HEK293T (cell line): ENCODE results near the gene ADAM10.

ENCODE experiments used
- CTCF ChIA-PET: fragments of 350-600 bp; formaldehyde crosslinking; extraction: SDS; loops from one replicate; lab custom pipeline; 2021; ENCODE audit warnings: antibody characterized with exemption, inconsistent platforms; lab: Yijun Ruan, JAX
- POLR2A ChIA-PET: fragments of 350-600 bp; formaldehyde crosslinking; extraction: SDS; loops from one replicate; lab custom pipeline; 2020; ENCODE audit warnings: antibody characterized with exemption, inconsistent platforms; lab: Yijun Ruan, JAX
- DNase-seq: peaks from one replicate; pipeline ENCODE4 v3.0.0; 2012; ENCODE audit warnings: mixed read lengths; ENCODE audit errors: extremely low spot score
- ARNT ChIP-seq: fragments of 450-650 bp; IDR thresholded peaks from 2 replicates; pipeline ENCODE4 v1.6.1; 2017; ENCODE audit warnings: mild to moderate bottlenecking
- BHLHE40 ChIP-seq: fragments of 450-650 bp; IDR thresholded peaks from 2 replicates; pipeline ENCODE4 v1.6.1; 2016; ENCODE audit warnings: mild to moderate bottlenecking, moderate library complexity, borderline replicate concordance
- CTBP1 ChIP-seq: fragments of 450-650 bp; IDR thresholded peaks from 2 replicates; pipeline ENCODE4 v1.6.1; 2016; ENCODE audit warnings: borderline replicate concordance
- ELF4 ChIP-seq: fragments of 450-650 bp; IDR thresholded peaks from 2 replicates; pipeline ENCODE4 v1.6.1; 2017; ENCODE audit warnings: antibody characterized with exemption
- FOXA1 ChIP-seq: fragments of 450-650 bp; IDR thresholded peaks from 2 replicates; pipeline ENCODE4 v1.6.1; 2016; ENCODE audit warnings: mild to moderate bottlenecking
- FOXK2 ChIP-seq: fragments of 450-650 bp; IDR thresholded peaks from 2 replicates; pipeline ENCODE4 v1.6.1; 2016; ENCODE audit warnings: mild to moderate bottlenecking
- FOXM1 ChIP-seq: fragments of 450-650 bp; IDR thresholded peaks from 2 replicates; pipeline ENCODE4 v1.6.1; 2017; ENCODE audit warnings: mild to moderate bottlenecking, borderline replicate concordance
- HDGF ChIP-seq: fragments of 450-650 bp; IDR thresholded peaks from 2 replicates; pipeline ENCODE4 v1.6.1; 2017; ENCODE audit warnings: antibody characterized with exemption, borderline replicate concordance
- L3MBTL2 ChIP-seq: fragments of 450-650 bp; conservative IDR thresholded peaks from 2 replicates; pipeline ENCODE4 v1.6.1; 2016; ENCODE audit warnings: mild to moderate bottlenecking
- LEF1 ChIP-seq: fragments of 450-650 bp; IDR thresholded peaks from 2 replicates; pipeline ENCODE4 v1.6.1; 2017; ENCODE audit warnings: mild to moderate bottlenecking, borderline replicate concordance
- NFRKB ChIP-seq: fragments of 450-650 bp; IDR thresholded peaks from 2 replicates; pipeline ENCODE4 v1.6.1; 2016; ENCODE audit warnings: mild to moderate bottlenecking, moderate library complexity
- PKNOX1 ChIP-seq: fragments of 450-650 bp; IDR thresholded peaks from 2 replicates; pipeline ENCODE4 v1.6.1; 2016
- SP1 ChIP-seq: fragments of 450-650 bp; IDR thresholded peaks from 2 replicates; pipeline ENCODE4 v1.6.1; 2017
- SUZ12 ChIP-seq: fragments of 450-650 bp; IDR thresholded peaks from 2 replicates; pipeline ENCODE4 v1.6.1; 2016; ENCODE audit warnings: mild to moderate bottlenecking
- TARDBP ChIP-seq: fragments of 450-650 bp; IDR thresholded peaks from 2 replicates; pipeline ENCODE4 v1.6.1; 2016
- ZNF384 ChIP-seq: fragments of 450-650 bp; IDR thresholded peaks from 2 replicates; pipeline ENCODE4 v1.6.1; 2016

ADAM10 gene

GRCh38 chr15:58671186-58671585, 78.3 kb downstream of the ADAM10 start:
- no peak for DNase-seq
- ChIA-PET CTCF (no interaction called here), POLR2A (no interaction called here)
- TF ChIP-seq ELF4 = no peak
- no peak for TF ChIP-seq LEF1
- TF ChIP-seq SUZ12 = no peak
- no peak for TF ChIP-seq BHLHE40
- TF ChIP-seq L3MBTL2 = no peak
- no peak for TF ChIP-seq ZNF384
- no peak for TF ChIP-seq FOXK2
- TF ChIP-seq CTBP1 = no peak
- no peak for TF ChIP-seq HDGF
- no peak for TF ChIP-seq ARNT
- no peak for TF ChIP-seq FOXA1
- TF ChIP-seq SP1 = no peak

- DNase-seq = no peak
- TF ChIP-seq LEF1 = no peak
- TF ChIP-seq ZNF384 = no peak
- TF ChIP-seq TARDBP = no peak
- no peak for TF ChIP-seq SP1
- TF ChIP-seq BHLHE40 = no peak
- CTCF ChIA-PET = no interaction called here
- POLR2A ChIA-PET = no interaction called here
Measured at GRCh38 chr15:58669108-58669507, 80.4 kb downstream of the ADAM10 start.

GRCh38 chr15:58666957-58667356, 82.5 kb downstream of the ADAM10 start:
- CTCF ChIA-PET = no interaction called here

GRCh38 chr15:58665672-58666071, 83.8 kb downstream of the ADAM10 start:
- CTCF ChIA-PET = no interaction called here
- no peak for DNase-seq
- no peak for TF ChIP-seq SUZ12
- no peak for TF ChIP-seq HDGF
- TF ChIP-seq PKNOX1 = no peak
- no peak for TF ChIP-seq CTBP1
- no peak for TF ChIP-seq SP1
- TF ChIP-seq ZNF384 = no peak
- POLR2A ChIA-PET = no interaction called here

More at GRCh38 chr15:58666957-58667356, 82.5 kb downstream of the ADAM10 start:
- no peak for DNase-seq
- POLR2A ChIA-PET = no interaction called here
- TF ChIP-seq HDGF (no peak), PKNOX1 (no peak), CTBP1 (no peak), ZNF384 (no peak), LEF1 (no peak), FOXK2 (no peak), BHLHE40 (no peak), NFRKB (no peak)

GRCh38 chr15:58650102-58650501, 99.4 kb downstream of the ADAM10 start:
- ChIA-PET CTCF (no interaction called here), POLR2A (no interaction called here)
- TF ChIP-seq TARDBP = no peak
- no peak for DNase-seq

- DNase-seq = no peak
- TF ChIP-seq CTBP1 (no peak), HDGF (no peak), FOXK2 (no peak), LEF1 (no peak)
- POLR2A ChIA-PET = no interaction called here
- CTCF ChIA-PET = no interaction called here
Measured at GRCh38 chr15:58649175-58649574, 100.3 kb downstream of the ADAM10 start.

- no peak for TF ChIP-seq HDGF
- TF ChIP-seq ZNF384 = no peak
- no peak for TF ChIP-seq TARDBP
- no peak for TF ChIP-seq ELF4
- no peak for TF ChIP-seq PKNOX1
- no peak for TF ChIP-seq L3MBTL2
- no peak for TF ChIP-seq FOXK2
- no peak for TF ChIP-seq FOXM1
- TF ChIP-seq ARNT = no peak
- no peak for TF ChIP-seq NFRKB
- TF ChIP-seq CTBP1 = no peak
- TF ChIP-seq SUZ12 = no peak
- TF ChIP-seq BHLHE40 = no peak
- no peak for TF ChIP-seq FOXA1
- no peak for DNase-seq
- ChIA-PET POLR2A (no interaction called here), CTCF (no interaction called here)
Measured at GRCh38 chr15:58643996-58644395, 105.5 kb downstream of the ADAM10 start.

GRCh38 chr15:58641660-58642059, 107.8 kb downstream of the ADAM10 start:
- DNase-seq = no peak
- ChIA-PET POLR2A (no interaction called here), CTCF (no interaction called here)
- no peak for TF ChIP-seq FOXA1
- TF ChIP-seq L3MBTL2 = no peak
- TF ChIP-seq ZNF384 = no peak
